GM12891 (cell line): ENCODE data around the gene LYPLAL1.
"Not testable (repeated sequence)": the region's sequence is repeated elsewhere in the genome, so short reads cannot be mapped to it uniquely, and the experiment has no call there.

ENCODE experiments used
- DNase-seq: peaks from one replicate; pipeline ENCODE4 v3.0.0; 2011; ENCODE audit warnings: low spot score; ENCODE audit not compliant: insufficient read length
- FAIRE-seq: peaks from 2 replicates; lab custom pipeline; 2011; peaks lifted over from hg19 to GRCh38; lab: Jason Lieb, UNC
- PAX5 ChIP-seq: IDR thresholded peaks from 2 replicates; pipeline ENCODE4 v1.6.1; 2011; ENCODE audit warnings: low read length, moderate library complexity, mild to moderate bottlenecking; ENCODE audit not compliant: insufficient read depth, severe bottlenecking
- POLR2A ChIP-seq: IDR thresholded peaks from 2 replicates; pipeline ENCODE4 v1.6.1; 2011; ENCODE audit warnings: low read depth, low read length, control low read depth
- POLR2AphosphoS5 ChIP-seq: IDR thresholded peaks from 2 replicates; pipeline ENCODE4 v1.6.1; 2011; ENCODE audit warnings: low read depth, low read length, control low read depth
- POU2F2 ChIP-seq: IDR thresholded peaks from 2 replicates; pipeline ENCODE4 v1.6.1; 2011; ENCODE audit warnings: low read depth, mild to moderate bottlenecking, control low read depth, low read length, moderate library complexity
- SPI1 ChIP-seq: IDR thresholded peaks from 2 replicates; pipeline ENCODE4 v1.6.1; 2011; ENCODE audit warnings: low read depth, low read length, control low read depth
- TAF1 ChIP-seq: IDR thresholded peaks from 2 replicates; pipeline ENCODE4 v1.6.1; 2011; ENCODE audit warnings: low read depth, low read length, control low read depth

The LYPLAL1 gene

DNA sequence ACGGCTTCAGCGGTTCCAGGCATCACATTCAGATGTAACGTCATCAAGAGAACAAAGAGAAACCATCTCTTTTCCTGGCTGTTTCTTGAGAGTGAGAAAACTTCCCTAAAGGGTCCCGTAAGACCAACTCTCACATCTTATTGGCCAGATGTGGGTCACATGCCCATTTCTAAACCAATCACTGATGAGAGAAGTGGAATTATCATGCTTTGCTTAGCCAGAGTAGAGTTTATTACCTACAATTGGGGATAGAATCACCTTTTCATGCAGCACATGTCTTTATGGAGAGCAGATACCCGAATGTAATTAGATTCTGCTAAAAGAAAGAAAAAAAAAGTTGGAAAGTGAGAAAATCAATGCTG lies 54.4 kb downstream of the LYPLAL1 start:
- no peak for FAIRE-seq
- TF ChIP-seq POU2F2 = no peak
- TF ChIP-seq PAX5 = no peak
- TF ChIP-seq TAF1 = no peak
- no peak for TF ChIP-seq SPI1
- TF ChIP-seq POLR2A = no peak
- TF ChIP-seq POLR2AphosphoS5 = no peak
- no peak for DNase-seq

DNA sequence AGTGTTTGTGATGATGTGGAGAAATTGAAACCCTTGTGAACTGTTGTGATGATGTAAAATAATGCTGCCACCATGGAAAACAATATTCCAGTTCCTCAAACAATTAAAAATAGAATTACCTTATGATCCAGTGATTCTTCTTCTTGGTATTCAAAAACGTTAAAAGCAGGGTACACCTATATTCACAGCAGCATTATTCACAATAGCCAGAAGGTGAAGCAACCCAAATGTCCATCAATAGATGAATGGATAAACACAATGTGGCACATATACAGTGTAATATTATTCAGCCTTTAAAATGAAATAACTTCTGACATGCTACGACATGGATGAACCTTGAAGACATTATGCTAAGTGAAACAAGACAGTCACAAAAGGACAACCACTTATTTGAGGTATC lies 59.2 kb downstream of the LYPLAL1 start:
- no peak for FAIRE-seq
- DNase-seq = no peak
- no peak for TF ChIP-seq TAF1
- TF ChIP-seq POU2F2 = no peak
- TF ChIP-seq PAX5 = no peak
- no peak for TF ChIP-seq POLR2AphosphoS5
- no peak for TF ChIP-seq POLR2A
- no peak for TF ChIP-seq SPI1

- DNase-seq (no peak), FAIRE-seq (no peak)
- TF ChIP-seq POLR2AphosphoS5 (no peak), TAF1 (no peak), POU2F2 (no peak), POLR2A (no peak), PAX5 (no peak), SPI1 (no peak)
These were observed 62.3 kb downstream of the LYPLAL1 start for GRCh38 chr1:219235903-219236481.

DNA sequence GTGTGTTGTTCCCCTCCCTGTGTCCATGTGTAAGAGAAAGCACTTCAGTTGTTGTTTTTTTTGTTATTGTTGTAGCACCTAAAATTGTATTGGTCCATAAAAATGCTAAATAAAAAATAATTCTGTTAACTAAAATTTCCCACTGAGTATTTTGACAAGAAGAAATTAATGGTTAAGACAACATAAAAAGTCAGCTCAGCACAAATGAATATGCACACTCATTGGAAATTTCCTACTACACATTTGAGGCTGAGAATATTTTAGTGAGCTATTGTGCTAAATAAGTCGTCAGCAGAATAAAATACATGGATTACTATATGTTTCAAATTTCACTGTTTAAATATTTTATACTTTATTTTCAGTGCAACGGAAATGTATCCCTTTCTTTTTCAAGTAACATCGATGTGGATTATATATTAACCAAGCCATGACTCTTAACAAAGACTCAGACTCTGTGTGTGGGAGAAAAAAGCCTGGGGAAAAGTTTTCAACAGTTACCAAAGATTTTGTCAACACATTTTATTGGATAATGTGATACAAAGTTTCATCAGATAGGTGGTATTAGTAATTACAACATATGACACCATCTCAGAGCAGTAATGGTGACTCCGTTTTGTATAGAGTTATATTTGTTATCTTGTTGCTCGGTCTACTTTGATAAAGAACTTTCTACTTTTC lies 63.4 kb downstream of the LYPLAL1 start:
- FAIRE-seq (no peak), DNase-seq (no peak)
- TF ChIP-seq POU2F2 (no peak), TAF1 (no peak), POLR2A (no peak), POLR2AphosphoS5 (no peak)

DNA sequence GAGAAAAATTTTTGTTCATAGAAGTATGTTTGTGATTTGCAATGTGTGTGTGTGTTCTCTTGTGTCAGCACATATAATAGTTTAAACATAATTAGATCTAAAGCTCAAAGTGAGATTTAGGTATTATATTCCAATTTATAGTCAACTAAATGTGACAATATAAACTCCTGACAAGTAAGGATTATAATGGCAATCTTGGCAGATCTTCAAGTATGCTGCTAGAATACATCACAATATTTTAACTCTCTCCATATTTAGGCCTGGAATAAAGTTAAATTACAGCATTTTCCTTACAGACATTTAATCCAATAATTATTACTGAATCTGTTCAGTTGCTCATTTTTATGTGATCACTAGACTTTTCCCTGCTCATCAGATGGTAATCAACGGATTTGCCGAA lies 65.8 kb downstream of the LYPLAL1 start:
- no peak for DNase-seq
- TF ChIP-seq POLR2AphosphoS5 = no peak
- no peak for TF ChIP-seq TAF1
- TF ChIP-seq PAX5 = no peak
- TF ChIP-seq POU2F2 = no peak
- TF ChIP-seq SPI1 = no peak
- TF ChIP-seq POLR2A = no peak
- no peak for FAIRE-seq

GRCh38 chr1:219244864-219245263 lies 71.2 kb downstream of the LYPLAL1 start:
- DNase-seq = no peak
- no peak for TF ChIP-seq POLR2A
- TF ChIP-seq POU2F2 = no peak
- TF ChIP-seq POLR2AphosphoS5 = no peak
- no peak for TF ChIP-seq PAX5
- no peak for TF ChIP-seq SPI1
- no peak for TF ChIP-seq TAF1
- no peak for FAIRE-seq

GRCh38 chr1:219247441-219247840 lies 73.8 kb downstream of the LYPLAL1 start:
- TF ChIP-seq PAX5 (no peak), SPI1 (no peak), POLR2AphosphoS5 (no peak), POU2F2 (no peak), TAF1 (no peak), POLR2A (no peak)

GRCh38 chr1:219250468-219250867 lies 76.8 kb downstream of the LYPLAL1 start:
- not testable (repeated sequence) for DNase-seq, FAIRE-seq

More at GRCh38 chr1:219247441-219247840, 73.8 kb downstream of the LYPLAL1 start:
- FAIRE-seq = no peak
- DNase-seq = no peak

GRCh38 chr1:219257751-219258150 lies 84.1 kb downstream of the LYPLAL1 start:
- no peak for FAIRE-seq
- no peak for TF ChIP-seq PAX5
- TF ChIP-seq POLR2A = no peak
- TF ChIP-seq POLR2AphosphoS5 = no peak
- TF ChIP-seq POU2F2 = no peak
- no peak for TF ChIP-seq SPI1
- no peak for TF ChIP-seq TAF1
- no peak for DNase-seq

- FAIRE-seq (no peak), DNase-seq (no peak)
- TF ChIP-seq PAX5 = no peak
- TF ChIP-seq TAF1 = no peak
- no peak for TF ChIP-seq POU2F2
- no peak for TF ChIP-seq SPI1
- no peak for TF ChIP-seq POLR2A
- TF ChIP-seq POLR2AphosphoS5 = no peak
These were observed 87.8 kb downstream of the LYPLAL1 start for GRCh38 chr1:219261454-219261853.
